Kidney (tissue), 14 donors: ENCODE results near the gene DCAF6. TPM values are rescaled to one million over a fixed set of nuclear protein-coding genes. Genes with fewer than 3 reads are reported as not detected.
"Not testable (repeated sequence)": the region's sequence is repeated elsewhere in the genome, so short reads cannot be mapped to it uniquely, and the experiment has no call there.

Experiments
- DNase-seq, 5 donors: peaks; one replicate each; pipeline ENCODE4 v3.0.0-alpha.2; 2013 to 2020
- FAIRE-seq: peaks from 2 replicates; lab custom pipeline; 2012; peaks lifted over from hg19 to GRCh38; lab: Jason Lieb, UNC
- H3K27ac ChIP-seq, 2 donors: one replicate each; pipeline ENCODE4 v1.7.0; 2013; ENCODE audit warnings: low read depth in 2 of 2, low read length in 2 of 2, inconsistent platforms in 1 of 2
- H3K27me3 ChIP-seq: one replicate; pipeline ENCODE4 v1.7.1; 2013; ENCODE audit warnings: low read length, inconsistent platforms; ENCODE audit not compliant: control insufficient read depth, insufficient read depth
- H3K36me3 ChIP-seq, 3 donors: one replicate each; pipeline versions ENCODE4 v1.7.0 to v1.7.1; 2013; ENCODE audit warnings: low read length in 3 of 3, control low read depth in 1 of 3, inconsistent platforms in 1 of 3; ENCODE audit not compliant: insufficient read depth in 3 of 3, control insufficient read depth in 2 of 3
- H3K4me1 ChIP-seq, 3 donors: one replicate each; pipeline versions ENCODE4 v1.7.0 to v1.7.1; 2013; ENCODE audit warnings: low read length in 3 of 3, inconsistent platforms in 1 of 3, low read depth in 1 of 3; ENCODE audit not compliant: control insufficient read depth in 2 of 3, insufficient read depth in 2 of 3
- H3K4me3 ChIP-seq, 3 donors: one replicate each; pipeline versions ENCODE4 v1.7.0 to v1.8.1; 2013; ENCODE audit warnings: low read length in 3 of 3, control low read depth in 1 of 3, inconsistent platforms in 1 of 3
- H3K9ac ChIP-seq, 3 donors: one replicate each; pipeline versions ENCODE4 v1.7.0 to v1.7.1; 2013; ENCODE audit warnings: low read length in 3 of 3, control low read depth in 1 of 3, inconsistent platforms in 1 of 3
- H3K9me3 ChIP-seq, 3 donors: one replicate each; pipeline versions ENCODE4 v1.7.0 to v1.7.1; 2013; ENCODE audit warnings: low read length in 3 of 3, control low read depth in 1 of 3, inconsistent platforms in 1 of 3; ENCODE audit not compliant: control insufficient read depth in 2 of 3, insufficient read depth in 1 of 3
- CTCF ChIP-seq: IDR thresholded peaks from 3 replicates; pipeline ENCODE4 v1.5.1; 2012; ENCODE audit warnings: mild to moderate bottlenecking, moderate library complexity, borderline replicate concordance; ENCODE audit not compliant: insufficient read depth; ENCODE audit errors: extremely low read depth
- intact Hi-C: fragments of 100-400 bp; cut with DNase I; formaldehyde crosslinking; loops from one replicate; pipeline ENCODE4 v1.11.1; 2022
- polyA plus RNA-seq: library from polyadenylated mRNA; stranded (reverse); fragments of 350-450 nt; fragmentation: Illumina TruSeq; extraction: RNeasy Lipid Tissue Mini Kit (QIAGEN cat#74804); gene quantifications from one replicate; pipeline ENCODE4 v1.2.3, GENCODE V29; 2014; ENCODE audit warnings: low read depth, low replicate concordance; ENCODE audit not compliant: insufficient read depth
- total RNA-seq: library from RNA; stranded (reverse); fragmentation: NEBNext Ultra II Directional; extraction: Animal tissue kit (Norgen Biotek cat#: 25700); gene quantifications from one replicate; pipeline ENCODE4 v1.2.1, GENCODE V29; 2021
- donor health status: control.
- donor health status: control.
- donor health status: control.
- donor health status: control.
- donor health status: control.
- donor health status: DM: yes; HTN: yes; CAD: no.
- donor health status: Normal renal cell carcinoma (clear cell type).

DCAF6 gene
- total and polyA plus RNA-seq, 2 donors from 2014 or later = 30.8 to 58.8 TPM

- no peak for DNase-seq
- H3K27me3 ChIP-seq = no peaks in the 10 kb centered on the region
- H3K9me3 ChIP-seq = no peaks in the 10 kb centered on the region
- H3K9ac ChIP-seq = no peak overlapping the region
- no peak for TF ChIP-seq CTCF
- H3K4me1 ChIP-seq = no peaks in the 10 kb centered on the region
- intact Hi-C loops = no loop called here
- no peak overlapping the region for H3K4me3 ChIP-seq
- no peaks in the 10 kb centered on the region for H3K36me3 ChIP-seq
- H3K27ac ChIP-seq = no peak overlapping the region
- FAIRE-seq = no peak
Observed at GRCh38 chr1:168050880-168051279, 114.4 kb downstream of the DCAF6 start.

GRCh38 chr1:168053681-168054080 is 117.2 kb downstream of the DCAF6 start:
- no peaks in the 10 kb centered on the region for H3K27me3 ChIP-seq
- H3K4me1 ChIP-seq = no peaks in the 10 kb centered on the region
- peak in 1 of 5 donors; percentile 31 for DNase-seq
- intact Hi-C loops = no loop called here
- no peaks in the 10 kb centered on the region for H3K36me3 ChIP-seq
- no peak for TF ChIP-seq CTCF
- FAIRE-seq = no peak
- H3K27ac ChIP-seq = no peak overlapping the region
- H3K9me3 ChIP-seq = no peaks in the 10 kb centered on the region
- no peak overlapping the region for H3K4me3 ChIP-seq
- H3K9ac ChIP-seq = no peak overlapping the region

- no peak for TF ChIP-seq CTCF
- no peak overlapping the region for H3K4me3 ChIP-seq
- no peaks in the 10 kb centered on the region for H3K36me3 ChIP-seq
- no peak overlapping the region for H3K9ac ChIP-seq
- no peak overlapping the region for H3K27ac ChIP-seq
- H3K27me3 ChIP-seq = no peaks in the 10 kb centered on the region
- no peak for DNase-seq
- intact Hi-C loops = no loop called here
- no peak for FAIRE-seq
- H3K4me1 ChIP-seq = no peaks in the 10 kb centered on the region
- no peaks in the 10 kb centered on the region for H3K9me3 ChIP-seq
Observed at GRCh38 chr1:168054117-168054516, 117.6 kb downstream of the DCAF6 start.

- H3K9me3 ChIP-seq, H3K4me3 ChIP-seq, H3K27me3 ChIP-seq, intact Hi-C loops, H3K27ac ChIP-seq, DNase-seq, H3K9ac ChIP-seq, FAIRE-seq, H3K4me1 ChIP-seq, H3K36me3 ChIP-seq: not testable (repeated sequence)
Observed at GRCh38 chr1:168056152-168056551, 119.7 kb downstream of the DCAF6 start.
